GM21526 (cell line): Measurements from ENCODE around the gene LTBP3.

ENCODE experiments used
- ATAC-seq: cut with Tn5 transposase; IDR thresholded peaks from one replicate; pipeline ENCODE4 v1.9.1; 2021; ENCODE audit warnings: moderate library complexity; ENCODE audit not compliant: unreplicated experiment, low FRiP score

The LTBP3 gene

GRCh38 chr11:65586247-65586630, 28.1 kb upstream of the LTBP3 start:
- ATAC-seq, result no peak

DNA sequence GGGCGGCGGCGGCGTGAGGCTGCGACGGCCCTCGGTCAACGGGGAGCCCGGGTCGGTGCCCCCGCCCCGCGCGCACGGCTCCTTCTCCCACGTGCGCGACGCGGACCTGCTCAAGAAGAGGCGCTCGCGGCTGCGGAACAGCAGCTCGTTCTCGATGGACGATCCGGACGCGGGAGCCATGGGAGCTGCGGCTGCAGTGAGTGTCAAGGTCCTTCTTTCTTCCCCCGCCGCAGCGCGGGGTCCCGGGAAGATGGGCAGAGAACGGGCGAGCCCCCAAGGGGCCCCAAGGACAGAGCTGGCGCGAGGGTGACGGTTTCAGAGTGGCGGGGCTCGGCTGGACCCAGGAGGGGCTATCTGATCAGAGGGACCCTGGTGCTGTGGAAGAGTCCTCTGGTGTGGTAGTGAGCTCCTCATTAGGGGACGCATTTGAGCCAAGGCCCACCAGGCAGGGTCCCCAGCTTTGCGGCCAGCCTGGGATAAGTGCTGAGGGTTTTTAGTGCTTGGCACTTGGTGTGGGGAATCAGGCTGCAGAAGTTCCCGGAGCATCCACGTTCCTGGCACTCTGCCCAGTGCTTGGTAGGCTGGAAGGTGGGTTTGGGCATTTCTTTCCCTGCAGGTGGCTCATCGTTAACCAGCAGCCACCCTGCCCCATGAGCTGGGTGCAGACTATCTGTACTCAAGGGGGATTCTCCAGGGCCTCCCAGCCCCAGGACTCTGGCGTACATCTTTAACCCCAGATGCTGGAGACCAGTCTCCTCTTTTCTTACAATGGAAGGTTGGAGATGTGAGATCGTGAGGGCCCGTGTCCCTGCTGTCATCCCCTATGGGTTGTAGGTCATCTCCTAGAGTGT, 27.5 kb upstream of the LTBP3 start:
- no peak for ATAC-seq

DNA sequence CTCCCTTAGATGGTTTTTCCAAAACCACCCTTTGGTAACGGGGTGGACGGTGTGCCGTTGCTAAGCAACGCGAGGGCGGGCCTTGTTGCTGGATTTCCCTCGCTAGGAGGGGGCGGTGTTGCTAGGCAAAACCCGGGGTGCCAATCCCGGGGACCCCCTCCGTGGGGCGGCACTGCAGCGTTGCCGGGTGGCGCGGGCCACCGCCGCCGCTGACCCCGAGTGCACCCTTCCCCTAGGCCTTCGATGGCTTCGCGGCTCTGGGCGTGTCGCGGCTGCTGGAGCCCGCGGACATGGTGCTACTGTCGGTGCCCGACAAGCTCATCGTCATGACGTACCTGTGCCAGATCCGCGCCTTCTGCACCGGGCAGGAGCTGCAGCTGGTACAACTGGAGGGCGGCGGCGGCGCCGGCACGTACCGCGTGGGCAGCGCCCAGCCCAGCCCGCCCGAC, 26.6 kb upstream of the LTBP3 start:
- no peak for ATAC-seq

DNA sequence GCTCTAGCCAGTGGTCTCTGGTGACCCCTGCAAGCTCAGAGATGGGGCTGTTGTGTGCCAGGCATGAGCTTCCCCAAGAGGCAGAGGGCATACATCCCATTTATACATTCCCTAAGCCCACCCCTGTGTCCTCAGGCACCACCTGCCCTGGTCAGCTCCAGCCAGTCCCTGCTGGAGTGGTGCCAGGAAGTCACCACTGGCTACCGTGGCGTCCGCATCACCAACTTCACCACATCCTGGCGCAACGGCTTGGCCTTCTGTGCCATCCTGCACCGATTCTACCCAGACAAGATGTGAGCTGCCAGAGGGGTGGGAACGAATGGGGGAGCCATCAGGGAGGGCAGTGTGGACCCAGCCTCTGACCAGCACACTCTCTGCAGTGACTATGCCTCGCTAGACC, 25.9 kb upstream of the LTBP3 start:
- ATAC-seq, result no peak

- no peak for ATAC-seq
Measured at GRCh38 chr11:65583589-65583988, 25.4 kb upstream of the LTBP3 start.

DNA sequence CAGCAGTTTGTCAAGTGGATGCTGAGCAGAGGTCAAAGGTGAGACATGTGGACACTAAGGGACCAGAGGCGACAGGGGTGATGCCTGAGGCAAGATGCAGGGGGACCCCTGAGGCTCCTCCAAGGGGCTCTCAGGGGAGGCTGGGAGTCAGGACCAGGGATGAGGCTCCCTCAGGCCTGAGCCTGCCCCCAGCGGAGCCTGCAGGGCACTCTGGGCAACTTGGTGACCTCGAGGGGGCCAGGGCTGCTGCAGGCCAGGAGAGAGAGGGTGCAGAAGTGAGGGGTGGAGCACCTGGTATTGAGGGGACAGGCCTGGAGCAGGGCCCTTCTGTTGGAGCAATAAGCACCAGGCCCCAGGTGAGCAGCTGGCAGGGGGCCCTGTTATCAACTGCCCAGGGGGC, 23.8 kb upstream of the LTBP3 start:
- no peak for ATAC-seq

- no peak for ATAC-seq
Measured at GRCh38 chr11:65580756-65581155, 22.6 kb upstream of the LTBP3 start.

DNA sequence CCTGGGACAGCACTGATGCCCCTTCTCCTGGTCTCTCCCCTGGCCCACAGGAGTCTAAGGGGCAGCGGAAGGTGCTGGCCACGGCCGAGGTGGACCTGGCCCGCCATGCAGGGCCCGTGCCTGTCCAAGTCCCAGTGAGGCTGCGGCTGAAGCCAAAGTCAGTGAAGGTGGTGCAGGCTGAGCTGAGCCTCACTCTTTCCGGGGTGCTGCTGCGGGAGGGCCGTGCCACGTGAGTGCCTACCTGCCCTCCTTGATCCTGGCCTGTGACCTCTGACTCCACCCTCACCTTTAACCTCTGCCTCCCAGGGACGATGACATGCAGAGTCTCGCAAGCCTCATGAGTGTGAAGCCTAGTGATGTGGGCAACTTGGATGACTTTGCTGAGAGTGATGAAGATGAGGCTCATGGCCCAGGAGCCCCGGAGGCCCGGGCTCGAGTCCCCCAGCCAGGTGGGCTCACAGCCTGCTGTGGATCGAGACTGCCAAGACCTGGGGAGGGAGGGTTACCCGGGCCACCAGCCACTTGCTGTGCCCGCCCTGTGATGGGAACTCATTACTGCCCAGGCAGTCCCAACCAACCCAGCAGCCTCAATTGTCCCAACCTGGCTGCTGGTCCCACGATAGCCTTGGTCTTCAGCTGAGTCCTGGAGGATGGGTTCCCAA, 22.0 kb upstream of the LTBP3 start:
- no peak for ATAC-seq

GRCh38 chr11:65579291-65579690, 21.1 kb upstream of the LTBP3 start:
- no peak for ATAC-seq

DNA sequence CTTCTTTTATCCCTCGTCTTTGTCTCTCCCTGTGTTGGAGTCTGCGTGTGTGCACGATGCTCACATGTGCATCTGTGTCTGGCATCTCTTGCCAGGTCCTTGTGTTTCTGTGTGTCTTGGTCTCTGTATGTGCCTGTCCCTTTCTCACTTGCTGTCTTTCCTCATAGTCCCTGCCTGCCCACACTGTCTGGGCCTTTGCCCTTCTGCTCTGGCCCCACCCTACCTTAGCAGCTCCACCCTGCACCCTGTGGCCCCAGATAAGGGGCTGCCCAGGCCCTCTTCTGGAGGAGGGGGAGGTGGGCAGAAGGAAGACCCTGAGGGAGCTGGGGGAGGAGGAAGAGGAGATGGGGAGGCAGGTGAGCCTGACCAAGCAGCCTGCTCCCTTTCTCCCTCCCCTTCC, 20.5 kb upstream of the LTBP3 start:
- ATAC-seq, result no peak

DNA sequence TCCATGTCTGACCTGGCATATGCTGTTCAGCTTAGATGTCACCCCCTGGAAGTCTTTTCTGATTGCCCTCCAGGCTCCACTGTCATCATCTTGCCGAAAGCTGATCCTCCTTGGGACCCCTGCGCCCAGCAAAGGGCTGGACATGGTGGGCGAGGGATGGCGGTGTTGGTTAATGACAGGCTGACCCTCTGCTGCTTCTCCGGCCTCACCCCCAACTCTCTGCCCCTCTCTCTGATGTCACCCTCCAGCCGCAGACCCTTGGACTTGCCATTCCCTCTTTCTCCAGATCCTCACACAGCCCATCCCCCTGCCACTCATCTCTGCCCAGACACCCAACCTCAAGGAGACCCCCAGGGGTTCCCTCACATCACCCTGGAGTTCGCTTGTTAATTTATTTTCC, 20.0 kb upstream of the LTBP3 start:
- ATAC-seq, result no peak

DNA sequence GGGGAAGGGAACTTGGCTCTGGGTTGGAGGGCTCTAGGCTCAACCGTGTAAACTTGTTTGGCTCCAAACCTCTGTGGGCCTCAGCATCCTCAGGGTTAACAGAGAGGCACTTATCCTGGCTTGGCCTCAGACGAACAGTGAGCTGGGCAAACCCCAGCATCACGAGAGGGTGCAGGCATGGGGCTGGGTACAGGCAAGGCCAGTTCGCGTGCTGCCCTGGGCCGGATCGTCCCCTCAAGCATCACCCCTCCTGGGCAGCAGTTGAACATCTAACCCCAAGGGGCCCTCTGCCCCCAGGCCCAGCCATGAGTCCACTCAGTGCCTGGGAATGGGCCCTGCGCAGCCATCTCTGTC, 19.6 kb upstream of the LTBP3 start:
- no peak for ATAC-seq

DNA sequence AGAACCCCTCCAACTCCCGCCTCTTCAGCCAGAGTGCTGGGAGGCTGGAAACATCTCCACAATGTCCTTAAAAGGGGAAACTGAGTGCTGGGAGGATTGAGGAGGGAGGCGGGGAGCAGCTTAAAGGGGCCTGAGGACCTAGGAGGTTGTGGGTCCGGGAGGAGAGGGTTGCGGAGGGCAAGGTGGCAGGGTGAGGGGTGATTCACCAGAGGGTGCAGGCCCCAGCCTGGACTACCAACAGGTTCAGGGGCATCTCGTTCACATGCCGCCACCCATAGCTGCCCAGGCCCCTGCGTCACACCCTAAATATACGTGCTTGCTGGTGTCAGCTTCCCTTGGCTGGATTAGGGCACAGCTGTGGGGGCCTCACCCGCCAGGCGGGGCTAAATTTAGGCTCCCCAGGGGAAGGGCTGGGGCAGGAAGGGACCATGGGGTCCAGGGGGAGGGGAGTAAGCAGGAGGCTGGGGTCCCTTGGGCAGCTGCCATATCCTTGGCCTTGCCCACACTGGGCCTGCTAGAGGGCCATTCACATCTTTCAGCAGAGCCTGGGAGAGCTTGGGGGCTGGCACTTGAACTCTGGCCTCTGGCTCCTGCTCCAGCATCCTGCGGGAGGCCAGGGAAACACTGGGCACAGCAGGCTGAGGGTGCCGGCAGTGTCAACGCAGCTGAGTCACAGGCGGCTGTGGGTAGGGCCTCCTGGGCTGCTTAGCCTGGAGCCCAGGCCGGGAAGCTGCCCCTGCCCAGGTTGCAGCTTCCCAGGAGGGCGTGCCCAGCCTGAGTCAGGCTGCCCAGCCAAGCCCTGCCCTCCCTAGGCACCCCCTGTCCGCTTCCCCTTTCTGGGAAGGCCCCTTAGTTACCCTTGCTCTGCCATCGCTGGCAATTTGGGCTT, 19.0 kb upstream of the LTBP3 start:
- no peak for ATAC-seq

GRCh38 chr11:65576232-65576866, 18.2 kb upstream of the LTBP3 start:
- no peak for ATAC-seq

GRCh38 chr11:65575568-65576231, 17.5 kb upstream of the LTBP3 start, which contains the start of gene EHBP1L1:
Gene EHBP1L1 (plus strand): TSS chr11:65576053. CDS start chr11:65576303, 250 bp downstream.
- ATAC-seq, result no peak

- ATAC-seq, result no peak
Measured at GRCh38 chr11:65574811-65575567, 16.8 kb upstream of the LTBP3 start.

GRCh38 chr11:65574109-65574810, 16.1 kb upstream of the LTBP3 start:
- ATAC-seq, result no peak

DNA sequence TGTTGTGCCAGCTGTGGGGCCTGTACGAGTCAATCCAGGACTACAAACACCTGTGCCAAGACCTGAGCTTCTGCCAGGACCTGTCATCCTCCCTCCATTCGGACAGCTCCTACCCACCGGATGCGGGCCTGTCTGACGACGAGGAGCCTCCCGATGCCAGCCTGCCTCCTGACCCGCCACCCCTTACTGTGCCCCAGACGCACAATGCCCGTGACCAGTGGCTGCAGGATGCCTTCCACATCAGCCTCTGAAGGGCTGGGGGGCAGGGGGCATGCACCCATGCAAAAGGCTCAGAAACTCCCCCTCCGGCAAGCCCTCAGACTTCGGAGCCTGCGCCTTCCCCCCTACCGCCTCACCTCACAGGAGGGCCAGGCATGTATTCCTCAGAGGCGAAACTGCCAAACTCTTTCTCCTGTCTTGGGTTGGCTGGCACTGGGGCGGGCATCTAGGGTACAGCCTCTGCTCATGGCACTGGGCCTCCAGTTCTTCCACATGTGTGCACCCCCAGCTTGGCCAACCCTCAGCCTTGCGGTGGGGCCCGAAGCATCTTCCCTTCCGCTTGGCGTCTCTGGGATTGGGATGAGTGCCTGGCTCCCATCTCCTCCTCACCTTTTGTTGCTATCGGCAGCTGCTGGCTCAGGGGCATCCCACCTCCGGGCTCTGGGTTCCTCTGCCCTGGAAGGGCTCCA, 15.4 kb upstream of the LTBP3 start:
- ATAC-seq, result no peak
